Aorta (tissue), 5 donors: Measurements from ENCODE around the gene B3GNT5. TPM values are rescaled to one million over a fixed set of nuclear protein-coding genes. Genes with fewer than 3 reads are reported as not detected.

Experiments used
- ATAC-seq: fragments of 200-7000 bp; cut with Tn5 transposase; one replicate; pipeline ENCODE4 v1.9.1; 2022; ENCODE audit warnings: moderate library complexity; ENCODE audit not compliant: low FRiP score
- DNase-seq, 2 donors: peaks; one replicate each; pipeline ENCODE4 v3.0.0-alpha.2; 2020
- H3K27ac ChIP-seq, 2 donors: one replicate each; pipeline ENCODE4 v1.5.1; 2013; ENCODE audit warnings: low read length in 2 of 2, mild to moderate bottlenecking in 2 of 2, moderate library complexity in 2 of 2, control low read depth in 1 of 2, inconsistent platforms in 1 of 2, low read depth in 1 of 2
- H3K27me3 ChIP-seq, 2 donors: one replicate each; pipeline ENCODE4 v1.6.1; 2013; ENCODE audit warnings: control low read depth in 1 of 2, low read length in 1 of 2, mild to moderate bottlenecking in 1 of 2, moderate library complexity in 1 of 2; ENCODE audit not compliant: insufficient read depth in 2 of 2, control insufficient read depth in 1 of 2
- H3K36me3 ChIP-seq, 2 donors: one replicate each; pipeline ENCODE4 v1.6.1; 2013; ENCODE audit warnings: control low read depth in 1 of 2, low read length in 1 of 2, mild to moderate bottlenecking in 1 of 2; ENCODE audit not compliant: insufficient read depth in 2 of 2, control insufficient read depth in 1 of 2
- H3K4me1 ChIP-seq, 2 donors: one replicate each; pipeline ENCODE4 v1.6.1; 2013; ENCODE audit warnings: low read length in 2 of 2, control low read depth in 1 of 2, mild to moderate bottlenecking in 1 of 2, moderate library complexity in 1 of 2; ENCODE audit not compliant: insufficient read depth in 2 of 2, control insufficient read depth in 1 of 2
- H3K4me3 ChIP-seq, 2 donors: one replicate each; pipeline ENCODE4 v1.5.1; 2013; ENCODE audit warnings: low read length in 2 of 2, control low read depth in 1 of 2, mild to moderate bottlenecking in 1 of 2
- H3K9me3 ChIP-seq: one replicate; pipeline ENCODE4 v1.6.1; 2013; ENCODE audit warnings: mild to moderate bottlenecking, low read length; ENCODE audit not compliant: control insufficient read depth
- WGBS, 2 donors: extraction: QIAGEN DNeasy Blood & Tissue Kit; methylation state at CpG; one replicate each; pipeline ENCODE4 v1.1.7; 2013; 5-methylcytosine and 5-hydroxymethylcytosine counted together
- intact Hi-C, 2 donors: fragments of 100-400 bp; cut with DNase I; formaldehyde crosslinking; loops; one replicate each; pipeline versions ENCODE4 v1.14.2 to v1.15.0; 2022
- polyA plus RNA-seq, 2 donors: library from polyadenylated mRNA; stranded (reverse); fragments of 200-250 nt; gene quantifications; one replicate each; pipeline ENCODE4 v1.2.3, GENCODE V29; 2013
- total RNA-seq, 2 donors: library from RNA; stranded (reverse); fragmentation: NEBNext Ultra II Directional; extraction: Animal tissue kit (Norgen Biotek cat#: 25700); gene quantifications; one replicate each; pipeline ENCODE4 v1.2.1, GENCODE V29; 2021
- donor health status: healthy with polysubstance abuse.
- donor health status: Bipolar disorder and iron deficiency.
- donor health status: DM: no; HTN: no; CAD: no.
- donor health status: DM: no; HTN: no; CAD: no.
- donor health status: DM: yes; HTN: yes; CAD: no.

Gene B3GNT5
- total and polyA plus RNA-seq, 4 donors, result 1.6 to 12.5 (median 9.6) TPM

GRCh38 chr3:183266454-183266853 is 13.4 kb downstream of the B3GNT5 start:
- no peak overlapping the region for H3K27ac ChIP-seq
- intact Hi-C loops, result no loop called here
- no peak for ATAC-seq
- no peaks in the 10 kb centered on the region for H3K27me3 ChIP-seq
- H3K4me3 ChIP-seq, result no peak overlapping the region
- H3K36me3 ChIP-seq, result no peaks in the 10 kb centered on the region
- no peaks in the 10 kb centered on the region for H3K9me3 ChIP-seq
- DNase-seq, result no peak
- 92 to 94% methylated on average over 3 of the region's 3 CpGs for WGBS, 2 donors
- no peaks in the 10 kb centered on the region for H3K4me1 ChIP-seq

GRCh38 chr3:183267140-183267539 is 14.1 kb downstream of the B3GNT5 start:
- Histone ChIP-seq H3K4me1 (no peaks in the 10 kb centered on the region), H3K27me3 (no peaks in the 10 kb centered on the region), H3K27ac (no peak overlapping the region), H3K4me3 (no peak overlapping the region), H3K9me3 (no peaks in the 10 kb centered on the region), H3K36me3 (no peaks in the 10 kb centered on the region)
- ATAC-seq (no peak), DNase-seq (no peak)
- WGBS, 2 donors, result 93 to 100% methylated on average over 5 of the region's 5 CpGs
- intact Hi-C loops, result no loop called here

- intact Hi-C loops, result no loop called here
- H3K9me3 ChIP-seq, result no peaks in the 10 kb centered on the region
- H3K4me3 ChIP-seq, result no peak overlapping the region
- 80% methylated on average over 5 of the region's 5 CpGs for WGBS, 2 donors
- H3K27me3 ChIP-seq, result no peaks in the 10 kb centered on the region
- H3K27ac ChIP-seq, result no peak overlapping the region
- no peaks in the 10 kb centered on the region for H3K4me1 ChIP-seq
- DNase-seq (no peak), ATAC-seq (no peak)
- no peaks in the 10 kb centered on the region for H3K36me3 ChIP-seq
These were observed 15.3 kb downstream of the B3GNT5 start for GRCh38 chr3:183268366-183268765.

GRCh38 chr3:183269345-183269744 is 16.3 kb downstream of the B3GNT5 start:
- Histone ChIP-seq H3K27me3 (no peaks in the 10 kb centered on the region), H3K9me3 (no peaks in the 10 kb centered on the region), H3K4me1 (no peaks in the 10 kb centered on the region), H3K4me3 (no peak overlapping the region), H3K36me3 (no peaks in the 10 kb centered on the region), H3K27ac (no peak overlapping the region)
- DNase-seq, result no peak
- ATAC-seq, result no peak
- intact Hi-C loops, result no loop called here
- 94 to 97% methylated on average over 13 of the region's 13 CpGs for WGBS, 2 donors

- no peak for ATAC-seq
- WGBS, 2 donors, result 84 to 90% methylated on average over 7 of the region's 7 CpGs
These were observed 17.3 kb downstream of the B3GNT5 start for GRCh38 chr3:183270344-183270743.

GRCh38 chr3:183272142-183272541 is 19.1 kb downstream of the B3GNT5 start:
- Histone ChIP-seq H3K27ac (no peak overlapping the region), H3K36me3 (no peaks in the 10 kb centered on the region), H3K4me1 (no peaks in the 10 kb centered on the region), H3K27me3 (no peaks in the 10 kb centered on the region), H3K4me3 (no peak overlapping the region), H3K9me3 (no peaks in the 10 kb centered on the region)
- 96 to 97% methylated on average over 3 of the region's 3 CpGs for WGBS, 2 donors
- intact Hi-C loops, result no loop called here
- no peak for DNase-seq
- no peak for ATAC-seq

More at GRCh38 chr3:183270344-183270743, 17.3 kb downstream of the B3GNT5 start:
- intact Hi-C loops, result no loop called here
- no peaks in the 10 kb centered on the region for H3K27me3 ChIP-seq
- no peak overlapping the region for H3K4me3 ChIP-seq
- DNase-seq, result no peak
- no peaks in the 10 kb centered on the region for H3K4me1 ChIP-seq
- H3K9me3 ChIP-seq, result no peaks in the 10 kb centered on the region
- H3K36me3 ChIP-seq, result no peaks in the 10 kb centered on the region
- H3K27ac ChIP-seq, result no peak overlapping the region

- no peaks in the 10 kb centered on the region for H3K4me1 ChIP-seq
- H3K27ac ChIP-seq, result no peak overlapping the region
- no peaks in the 10 kb centered on the region for H3K27me3 ChIP-seq
- ATAC-seq, result no peak
- no peak overlapping the region for H3K4me3 ChIP-seq
- intact Hi-C loops, result no loop called here
- H3K9me3 ChIP-seq, result no peaks in the 10 kb centered on the region
- DNase-seq, result no peak
- no peaks in the 10 kb centered on the region for H3K36me3 ChIP-seq
These were observed 19.7 kb downstream of the B3GNT5 start for GRCh38 chr3:183272791-183273190.

- 89 to 91% methylated on average over 5 of the region's 5 CpGs for WGBS, 2 donors
These were observed 21.6 kb downstream of the B3GNT5 start for GRCh38 chr3:183274609-183275008.

GRCh38 chr3:183275418-183275817 is 22.4 kb downstream of the B3GNT5 start:
- no peaks in the 10 kb centered on the region for H3K27me3 ChIP-seq
- H3K9me3 ChIP-seq, result no peaks in the 10 kb centered on the region
- H3K27ac ChIP-seq, result no peak overlapping the region
- no peaks in the 10 kb centered on the region for H3K36me3 ChIP-seq
- H3K4me1 ChIP-seq, result no peaks in the 10 kb centered on the region
- ATAC-seq, result no peak
- intact Hi-C loops, result no loop called here
- no peak overlapping the region for H3K4me3 ChIP-seq
- 37 to 43% methylated on average over 2 of the region's 2 CpGs for WGBS, 2 donors
- DNase-seq, result no peak

More at GRCh38 chr3:183274609-183275008, 21.6 kb downstream of the B3GNT5 start:
- no peaks in the 10 kb centered on the region for H3K4me1 ChIP-seq
- H3K36me3 ChIP-seq, result no peaks in the 10 kb centered on the region
- no peaks in the 10 kb centered on the region for H3K9me3 ChIP-seq
- ATAC-seq, result no peak
- intact Hi-C loops, result no loop called here
- no peak for DNase-seq
- no peak overlapping the region for H3K4me3 ChIP-seq
- no peak overlapping the region for H3K27ac ChIP-seq
- H3K27me3 ChIP-seq, result no peaks in the 10 kb centered on the region
